Caki2 (cell line): ENCODE measurements around the gene TRABD2B. TPM values are rescaled to one million over a fixed set of nuclear protein-coding genes. Genes with fewer than 3 reads are reported as not detected.

ENCODE experiments used
- DNase-seq: peaks from one replicate; pipeline ENCODE4 v3.0.0-alpha.2; 2015; ENCODE audit warnings: low read depth
- in situ Hi-C: cut with HindIII; loops from 2 replicates; pipeline ENCODE4 v1.10.0; 2016; ENCODE audit warnings: low sequenced_read_pairs, low pct_unique_long_range_greater_than_20kb, mixed read lengths
- total RNA-seq: library from RNA; depleted of rRNA; stranded (reverse); fragments of >200 nt; shearing (Covaris generic); gene quantifications from 2 replicates; pipeline ENCODE4 v1.2.3, GENCODE V29; 2014; ENCODE audit warnings: low replicate concordance

The TRABD2B gene
- total RNA-seq, 1 experiment from 2014 or later = 0.57 TPM

DNA sequence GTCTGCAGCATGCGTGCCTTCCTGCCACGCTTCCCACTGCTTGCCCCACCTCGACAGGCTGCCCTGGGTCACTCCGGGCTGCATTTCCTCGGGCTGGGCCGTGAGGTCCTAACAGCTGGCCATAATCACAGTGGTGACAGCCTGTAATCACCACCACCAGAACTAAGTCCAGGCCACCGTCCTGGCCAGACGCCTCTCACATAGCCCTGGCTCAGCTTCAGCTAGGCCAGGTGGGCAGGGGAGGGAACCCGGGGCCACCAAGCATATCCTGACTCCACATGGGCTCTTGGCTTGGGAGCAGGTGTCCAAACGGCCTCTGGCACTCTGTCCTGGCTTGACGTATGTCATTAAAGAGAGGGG, 229.5 kb downstream of the TRABD2B start:
- no peak for DNase-seq
- in situ Hi-C loops = no loop called here

DNA sequence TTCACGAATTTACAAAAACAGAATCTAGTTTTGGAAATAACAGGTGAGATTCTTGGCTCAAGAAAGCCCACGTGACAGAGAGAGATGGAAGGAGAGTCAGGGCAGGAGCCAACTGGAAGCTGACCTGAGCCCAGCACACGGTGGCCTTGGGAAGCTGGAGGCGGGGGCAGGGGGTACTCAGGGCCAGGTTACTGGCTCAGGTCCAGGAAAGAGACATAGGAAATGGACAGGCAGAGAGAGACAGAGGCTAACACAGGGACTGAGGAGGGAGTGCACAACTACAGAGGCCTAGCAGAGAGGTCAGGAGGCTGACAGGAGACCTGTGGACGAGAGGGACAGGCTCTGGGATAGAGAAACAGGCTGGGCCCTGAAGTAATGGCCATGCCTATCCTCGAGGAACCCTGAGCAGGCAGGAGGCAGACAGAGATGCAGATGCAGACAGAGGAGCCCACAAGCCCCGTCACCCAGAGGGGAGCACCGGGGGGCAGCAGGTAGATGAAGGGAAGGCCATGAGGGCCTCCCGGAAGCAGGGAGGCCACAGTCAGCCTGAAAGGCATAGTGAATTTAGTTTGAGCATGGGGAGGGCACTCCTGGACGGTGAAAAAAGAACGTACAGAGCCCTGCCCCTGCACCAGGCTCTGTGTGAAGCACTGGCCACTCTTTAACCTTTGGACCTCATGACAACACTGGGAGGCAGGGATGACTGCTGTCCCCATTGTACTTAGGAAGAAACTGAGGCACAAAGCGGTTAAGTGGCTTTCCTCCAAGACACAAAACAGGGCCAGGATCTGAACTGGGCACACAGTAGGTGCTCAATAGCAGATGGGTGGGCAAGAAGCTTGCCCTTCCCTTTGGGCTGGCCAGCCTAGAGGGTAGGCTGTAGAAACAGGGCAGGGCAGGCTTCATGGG, 230.1 kb downstream of the TRABD2B start:
- in situ Hi-C loops = no loop called here

DNA sequence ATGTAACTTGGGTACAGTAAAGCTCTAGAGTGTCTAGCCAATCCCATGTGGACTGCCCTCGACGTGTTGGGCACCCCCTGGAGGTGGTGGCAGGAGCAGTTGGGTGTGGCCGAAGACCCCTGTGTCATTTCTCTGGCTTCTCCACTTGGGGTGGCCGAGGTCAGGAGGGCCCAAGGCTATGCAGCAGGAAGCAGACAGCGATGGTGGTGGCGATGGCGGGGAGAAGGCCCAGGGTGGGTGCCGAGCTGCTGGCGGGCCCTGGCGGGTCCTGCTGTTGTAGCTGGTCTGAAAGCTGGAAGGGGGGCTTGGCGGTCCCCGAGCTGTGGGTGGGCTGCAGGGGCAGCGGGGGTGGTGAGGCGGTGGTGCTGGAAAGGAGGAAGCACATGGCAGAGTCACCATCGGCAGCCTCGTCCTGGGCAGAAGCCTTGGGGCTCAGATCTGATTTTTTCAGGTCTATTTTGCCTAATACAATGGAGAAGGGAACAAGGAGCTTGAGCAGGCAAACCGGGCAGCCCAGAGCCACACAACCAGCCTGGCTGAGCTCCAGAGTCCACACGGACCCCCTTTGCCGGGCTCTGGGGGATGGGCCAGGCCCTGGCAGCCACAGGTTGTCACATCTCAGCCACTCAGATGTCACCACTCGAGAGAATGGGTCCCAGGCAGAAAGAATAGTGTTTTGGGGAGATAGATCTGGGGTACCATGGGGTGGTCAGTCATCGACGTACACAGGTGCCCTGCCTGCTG, 231.3 kb downstream of the TRABD2B start:
- in situ Hi-C loops = no loop called here
- DNase-seq = no peak

More for the DNA sequence above, 230.1 kb downstream of the TRABD2B start:
- DNase-seq = no peak

DNA sequence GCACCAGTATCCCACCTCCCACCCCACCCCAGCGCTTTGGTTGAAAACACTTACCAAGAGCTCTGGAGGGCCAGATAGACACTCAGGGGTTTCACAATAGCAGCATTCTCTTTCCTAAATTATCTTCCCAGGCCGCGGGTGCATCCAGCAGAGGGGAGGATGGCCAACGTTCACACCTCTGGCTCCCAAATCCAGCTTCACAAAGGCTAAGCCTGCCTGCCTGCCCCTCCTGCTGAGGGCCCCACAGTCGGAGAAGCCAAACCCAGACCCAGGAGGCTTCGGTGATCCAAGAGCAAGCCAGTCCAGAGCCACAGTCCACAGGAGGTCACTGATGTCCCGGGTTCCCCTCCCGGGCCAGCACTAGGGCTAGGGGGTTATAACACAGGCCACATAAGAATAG, 231.9 kb downstream of the TRABD2B start:
- no peak for DNase-seq
- in situ Hi-C loops = no loop called here

DNA sequence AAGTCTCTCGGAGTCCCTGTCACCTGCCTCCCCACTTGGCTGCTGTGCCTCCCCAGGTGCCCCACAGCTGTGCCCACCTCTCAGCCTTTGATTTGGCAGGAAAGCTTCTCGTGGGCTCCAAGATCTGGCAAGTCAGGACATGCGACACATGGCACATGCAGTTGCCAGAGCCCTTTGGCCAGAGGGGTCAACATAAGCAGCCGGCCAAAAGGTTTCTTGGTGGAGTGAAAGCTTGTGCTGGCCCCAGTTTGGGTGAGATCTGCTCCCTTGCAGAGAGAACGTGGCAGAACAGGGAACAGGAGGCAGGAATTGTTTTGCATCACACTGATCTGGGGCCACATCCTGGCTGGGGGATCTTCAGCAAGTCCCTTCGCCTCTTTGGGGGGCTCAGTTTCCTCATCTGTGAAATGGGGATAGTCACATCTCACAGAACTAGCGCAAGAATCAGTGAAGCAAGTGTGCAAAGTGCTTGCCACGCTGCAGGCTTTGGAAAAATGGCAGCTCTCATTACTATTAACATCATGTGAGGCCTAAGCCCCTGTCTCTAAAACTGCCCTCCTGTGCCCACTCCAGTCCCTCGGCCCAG, 232.6 kb downstream of the TRABD2B start:
- no peak for DNase-seq
- in situ Hi-C loops = no loop called here

DNA sequence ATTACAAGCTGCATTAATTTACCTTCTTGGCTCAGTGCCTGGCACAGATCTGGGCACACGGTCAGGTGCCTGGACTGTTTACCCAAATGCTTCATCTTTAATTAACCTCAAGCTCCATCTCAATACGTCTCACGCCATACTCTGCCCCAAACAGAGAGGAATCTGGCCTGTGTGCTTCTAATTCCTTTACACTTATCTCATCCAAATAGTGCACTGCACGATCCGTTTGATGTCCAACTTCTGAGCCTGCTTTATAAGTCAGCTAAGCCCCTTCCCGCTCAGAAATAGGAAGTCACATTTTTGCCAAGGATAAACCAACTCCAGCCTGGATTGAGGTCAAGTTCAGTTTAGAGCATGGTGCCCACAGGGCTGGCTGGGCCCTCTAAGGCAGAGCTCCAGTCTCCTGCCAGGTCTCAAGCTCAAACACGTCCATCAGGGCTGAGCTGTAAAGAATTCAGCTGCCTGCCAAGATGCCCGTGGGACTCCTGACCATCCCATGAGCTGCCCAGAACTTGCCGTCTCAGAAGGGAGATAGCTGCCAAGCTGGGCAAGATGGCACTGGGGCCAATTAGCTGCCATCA, 233.5 kb downstream of the TRABD2B start:
- no peak for DNase-seq
- in situ Hi-C loops = no loop called here

DNA sequence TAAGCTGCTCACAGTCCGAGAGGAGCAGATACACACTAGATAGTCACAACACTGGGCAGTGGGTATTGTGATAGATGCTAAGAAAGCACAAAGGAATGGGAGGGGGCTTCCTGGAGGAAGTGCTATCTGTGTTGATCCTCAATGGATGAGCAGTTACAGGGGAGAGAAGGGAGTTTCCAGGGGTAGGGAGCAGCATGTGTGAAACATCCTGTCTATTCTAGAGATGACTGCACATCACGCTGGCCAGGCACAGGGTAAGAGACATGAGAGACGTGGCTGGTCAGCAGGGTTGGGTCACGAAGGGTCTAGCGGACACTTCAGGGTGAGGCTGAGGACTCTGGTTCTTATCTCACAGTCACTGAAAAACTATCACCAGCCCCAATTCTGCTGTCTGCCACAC, 235.2 kb downstream of the TRABD2B start:
- in situ Hi-C loops = no loop called here
- no peak for DNase-seq

DNA sequence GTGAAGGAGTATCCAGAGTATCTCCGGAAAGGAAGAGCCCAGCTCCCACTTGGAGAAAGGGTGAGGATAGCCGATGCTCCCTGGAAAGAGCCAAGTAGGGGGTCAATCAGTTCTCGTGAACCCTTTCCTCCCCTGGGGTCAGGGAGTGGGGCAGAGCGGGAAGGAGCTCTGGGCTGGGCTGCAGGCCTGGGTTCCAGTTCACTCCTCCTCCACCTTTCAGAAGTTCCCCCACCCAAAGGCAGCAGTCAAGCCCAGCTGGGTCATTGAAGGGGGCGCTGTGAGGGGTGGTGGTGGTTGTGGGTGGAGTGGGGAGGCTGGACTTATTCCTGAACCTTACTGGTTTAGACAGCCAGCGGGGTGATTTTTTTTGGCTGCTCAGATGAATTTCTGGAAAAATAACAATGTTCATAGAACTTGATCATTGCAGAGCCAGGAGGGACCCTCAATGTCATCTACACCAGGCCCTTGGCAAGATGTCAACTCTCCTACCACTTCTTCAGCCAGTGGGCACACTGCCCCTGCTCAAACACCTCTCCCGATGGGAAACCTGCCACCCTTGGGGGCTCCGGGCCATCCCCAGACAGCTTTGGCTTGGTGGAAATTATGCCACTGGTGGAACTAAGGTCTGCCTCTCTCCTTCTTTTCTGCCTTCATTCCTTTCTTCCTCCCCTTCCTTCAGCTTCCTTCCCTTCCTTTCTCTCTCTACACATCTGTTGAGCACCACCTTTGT, 235.8 kb downstream of the TRABD2B start:
- in situ Hi-C loops = no loop called here
- no peak for DNase-seq

DNA sequence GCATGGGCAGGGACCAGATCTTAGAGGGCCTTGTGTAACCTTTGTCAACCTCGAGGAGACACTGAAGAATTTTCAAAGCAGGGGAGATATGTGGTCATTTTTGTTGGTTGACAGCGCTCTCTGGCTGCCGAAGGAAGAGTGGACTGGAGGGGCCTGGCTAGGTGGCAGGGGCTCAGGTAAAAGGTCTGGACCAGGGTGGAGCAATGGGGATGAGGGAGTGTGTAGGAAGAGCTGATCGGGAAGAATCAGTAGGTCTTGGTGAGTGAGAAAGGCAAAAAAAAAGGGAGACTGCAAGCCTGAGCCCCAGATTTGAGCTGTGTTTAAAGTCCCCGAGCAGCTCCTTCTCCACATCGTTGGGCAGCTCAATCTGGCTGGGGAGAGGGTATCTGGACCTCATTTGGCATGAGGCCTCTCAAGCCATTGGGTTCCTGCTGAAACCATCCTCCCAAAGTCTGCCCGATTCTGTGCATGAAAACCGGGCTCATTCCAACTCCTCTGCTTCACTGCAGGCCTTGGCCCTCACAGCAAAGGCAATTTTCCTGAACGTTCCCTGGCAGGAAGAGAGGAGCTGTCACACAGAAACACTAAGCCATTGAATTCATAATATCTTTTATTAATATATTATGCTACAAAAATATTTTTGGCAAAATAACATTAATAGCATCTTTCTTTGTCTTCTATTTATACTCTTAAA, 237.1 kb downstream of the TRABD2B start:
- no peak for DNase-seq
- in situ Hi-C loops = no loop called here

DNA sequence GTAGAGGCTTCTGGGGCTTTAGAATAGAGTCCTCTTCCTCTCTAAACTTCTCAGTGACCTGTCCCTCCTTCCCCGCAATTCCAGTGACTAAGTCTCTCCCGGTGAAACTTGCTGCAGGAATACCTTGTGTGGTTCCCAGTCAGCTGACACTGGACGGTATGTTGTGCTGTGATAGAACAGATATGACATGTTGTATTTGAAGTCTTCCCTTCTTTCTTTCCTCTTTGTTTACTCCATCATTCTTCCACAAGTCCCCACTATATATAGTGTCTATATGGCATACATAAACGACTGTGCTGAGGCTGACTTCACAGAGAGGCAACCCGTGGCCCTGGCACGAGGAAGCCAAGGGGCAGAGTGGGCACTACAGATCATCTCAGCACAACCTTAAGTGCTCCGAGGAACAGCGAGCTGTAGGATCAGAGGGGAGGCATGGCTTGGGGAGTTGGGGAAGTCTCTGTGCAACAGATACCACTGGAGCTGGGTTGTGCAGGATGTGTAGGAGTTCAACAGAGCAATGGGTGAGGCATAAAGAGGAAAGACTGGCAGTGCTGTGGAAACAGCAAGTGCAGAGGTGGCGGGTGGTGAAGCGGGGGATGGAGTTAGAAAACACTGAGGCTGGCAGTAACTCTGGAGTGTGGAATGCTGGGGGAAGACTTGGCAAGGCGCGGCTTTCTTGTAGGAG, 237.8 kb downstream of the TRABD2B start:
- no peak for DNase-seq
- in situ Hi-C loops = no loop called here

DNA sequence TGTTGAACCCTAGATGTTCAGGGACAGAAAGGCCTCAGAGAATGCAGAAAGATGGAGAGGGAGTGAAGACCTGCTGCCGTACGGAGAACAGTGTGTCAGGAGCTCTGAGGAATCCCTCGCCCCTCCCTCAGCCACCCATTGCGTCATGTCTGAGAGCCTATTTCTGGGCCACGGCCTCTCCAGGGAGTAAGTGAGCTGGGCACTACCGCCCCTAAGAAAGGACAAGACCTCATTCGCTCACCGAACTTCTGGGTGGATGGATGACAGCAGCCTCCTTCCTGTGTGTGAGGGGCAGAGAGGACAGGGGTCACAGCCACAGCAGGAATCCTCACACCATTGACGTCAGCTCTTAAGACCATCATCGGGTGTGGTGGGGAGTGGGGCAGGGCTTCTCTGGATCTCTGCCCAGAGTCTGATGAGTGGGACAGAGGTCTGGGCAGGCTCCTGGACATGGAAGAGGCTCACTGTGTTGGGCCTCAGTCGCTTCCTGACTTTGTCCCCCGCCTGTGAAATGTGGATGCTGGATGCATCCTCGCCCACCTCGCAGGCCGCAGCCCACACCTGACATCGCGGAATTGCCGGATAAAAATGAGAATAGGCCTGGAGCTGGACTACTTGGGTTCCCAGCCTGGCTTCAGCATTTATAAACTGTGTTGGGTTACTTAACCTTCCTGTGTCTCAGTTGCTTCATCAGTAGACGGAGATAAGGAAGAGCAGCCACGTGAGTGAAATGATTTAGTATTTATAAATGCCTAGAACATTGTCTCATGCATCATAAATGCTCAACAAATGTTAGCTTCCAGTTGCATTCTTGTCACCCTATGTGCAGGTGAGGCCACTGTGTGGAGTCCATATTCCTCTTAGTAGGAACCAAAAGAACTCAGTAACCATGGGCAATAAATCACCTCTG, 238.6 kb downstream of the TRABD2B start:
- in situ Hi-C loops = no loop called here
- DNase-seq = no peak

DNA sequence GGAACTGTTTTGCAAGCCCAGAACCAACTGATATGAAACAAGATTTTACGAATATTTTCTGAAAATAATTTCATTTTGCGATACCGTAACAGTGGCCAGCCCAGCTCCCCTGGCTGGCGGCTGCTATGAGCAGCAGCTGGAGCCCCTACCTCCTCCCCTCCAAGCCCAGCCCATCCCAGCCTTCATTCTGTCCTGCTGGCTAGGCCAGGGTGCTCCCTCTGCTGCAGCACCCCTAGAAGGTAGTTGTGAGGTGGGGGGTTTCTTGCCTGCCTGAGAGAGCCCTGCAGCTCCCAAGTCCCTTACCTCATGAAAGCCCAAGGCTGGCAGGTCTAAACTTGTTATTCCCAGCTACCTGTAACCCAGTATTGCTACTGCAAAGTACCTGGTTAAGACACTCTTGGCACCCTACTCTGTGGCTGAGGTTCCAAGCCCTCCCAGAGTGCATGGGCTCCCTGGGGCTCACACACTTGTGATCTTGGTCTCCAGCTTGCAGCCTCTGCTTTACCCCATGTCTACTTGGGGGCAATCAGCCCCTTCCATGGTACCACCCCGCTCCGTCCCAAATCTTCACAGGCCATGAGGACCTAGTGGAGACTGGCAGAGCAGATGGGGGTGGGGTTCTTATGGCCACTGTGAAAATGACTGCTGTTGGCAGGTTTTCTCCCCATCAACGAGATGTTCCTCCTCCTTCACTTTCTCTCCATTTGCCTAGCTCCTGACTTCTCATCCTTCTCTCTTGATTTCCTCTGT, 239.8 kb downstream of the TRABD2B start:
- in situ Hi-C loops = no loop called here
- DNase-seq = no peak

DNA sequence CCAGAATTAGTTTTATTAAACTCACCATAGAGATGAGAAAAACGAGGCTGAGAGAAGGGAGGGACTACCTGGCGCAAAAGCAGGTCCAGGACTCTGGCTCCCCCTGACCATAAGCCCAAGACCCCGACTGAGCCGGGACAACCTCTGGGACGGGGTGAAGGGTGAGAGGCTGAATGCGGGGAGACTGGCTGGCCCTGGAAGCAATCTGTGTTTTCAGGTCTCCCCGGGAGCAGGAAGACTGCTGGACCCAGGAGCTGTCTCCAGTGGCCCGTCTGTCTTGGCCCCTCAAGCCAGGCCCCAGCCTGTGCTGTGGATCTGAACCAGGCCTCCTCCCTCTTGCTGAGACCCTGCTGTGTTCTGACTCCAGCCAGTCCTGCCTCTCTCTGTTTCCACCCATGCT, 240.8 kb downstream of the TRABD2B start:
- no peak for DNase-seq
- in situ Hi-C loops = no loop called here

DNA sequence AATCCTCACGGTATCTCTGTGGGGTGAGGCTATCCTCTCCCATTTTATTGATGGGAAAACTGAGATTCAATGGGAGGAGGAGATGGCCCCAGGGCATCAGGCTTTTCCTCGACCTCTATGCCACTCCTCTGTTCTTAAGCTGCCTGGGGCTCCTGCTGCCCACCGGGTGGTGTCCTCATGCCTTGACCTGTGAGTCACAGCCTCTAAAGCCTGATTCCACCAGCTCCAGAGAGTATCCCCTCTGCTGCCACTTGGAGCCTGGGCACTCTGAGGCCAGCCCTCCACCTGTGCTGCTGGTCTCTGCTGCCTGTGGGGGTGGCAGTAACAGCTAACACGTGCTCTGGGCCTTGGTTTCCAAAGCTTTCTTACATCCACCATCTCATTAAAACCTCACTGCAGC, 241.2 kb downstream of the TRABD2B start:
- in situ Hi-C loops = no loop called here
- DNase-seq = no peak

DNA sequence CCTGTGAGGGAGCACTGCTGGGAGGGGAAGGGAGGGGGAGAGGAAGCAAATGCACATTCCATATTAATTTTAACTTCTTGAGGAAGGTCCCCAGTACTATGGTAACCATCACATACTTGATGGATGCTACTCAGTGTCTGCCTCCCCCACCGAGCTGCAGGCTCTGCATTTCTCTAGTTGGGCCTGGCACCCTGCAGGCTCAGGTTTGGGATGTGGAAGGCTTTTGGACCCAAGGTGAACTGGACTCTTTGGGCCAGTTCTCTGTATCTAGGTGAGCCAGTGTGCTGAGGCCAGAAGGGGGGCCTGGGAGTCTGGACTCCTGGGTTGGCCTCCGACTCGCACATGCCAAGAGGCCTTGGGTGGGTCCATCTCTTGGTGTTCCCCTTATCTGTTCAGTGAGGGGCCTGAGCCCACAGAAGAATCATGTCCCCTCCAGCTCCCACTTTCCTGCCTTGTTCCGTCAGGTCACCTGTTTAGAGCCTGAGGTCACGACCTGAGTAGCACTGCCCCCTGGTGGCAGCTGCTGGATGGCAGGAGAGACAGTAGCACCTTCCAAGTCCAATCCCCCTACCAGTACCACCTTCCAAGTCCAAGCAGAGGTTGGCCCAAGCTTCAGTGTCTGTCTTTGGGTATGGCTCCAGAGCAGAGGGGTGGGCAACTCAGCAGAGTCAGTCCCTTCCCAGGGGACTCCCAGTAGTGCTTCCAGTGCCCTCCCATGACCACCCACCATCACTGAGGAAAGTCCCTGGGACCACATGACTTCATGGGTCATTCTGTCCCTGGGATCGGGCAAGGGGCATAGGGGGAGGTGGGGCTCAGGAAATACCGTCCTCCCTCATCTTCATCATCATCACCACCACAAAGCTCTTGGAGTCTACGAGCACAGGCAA, 241.8 kb downstream of the TRABD2B start:
- DNase-seq = no peak
- in situ Hi-C loops = no loop called here
